SK-N-SH (cell line): Measurements from ENCODE around the gene TAAR2.

ENCODE experiments used
- EP300 ChIP-seq, 2 experiments: IDR thresholded peaks; 2 replicates each; pipeline versions ENCODE4 v1.4.0 to v1.6.1; 2012; ENCODE audit warnings: borderline replicate concordance in 1 of 2, low read depth in 1 of 2, low read length in 1 of 2
- FOXJ3 ChIP-seq: sonication (generic); formaldehyde crosslinking; IDR thresholded peaks from 2 replicates; pipeline ENCODE4 v1.5.1; 2020; ENCODE audit warnings: mild to moderate bottlenecking, missing genetic modification reagents
- RCOR1 ChIP-seq: fragments of 150-350 bp; IDR thresholded peaks from 2 replicates; pipeline ENCODE4 v1.6.1; 2017; ENCODE audit warnings: antibody characterized with exemption, low read length
- SIN3A ChIP-seq: IDR thresholded peaks from 2 replicates; pipeline ENCODE4 v1.6.1; 2012; ENCODE audit warnings: low read depth, mild to moderate bottlenecking, low read length, moderate library complexity, borderline replicate concordance
- TF ChIP-seq, protein P1 (sequence below): IDR thresholded peaks from 2 replicates; pipeline ENCODE4 v1.4.0; 2012; ENCODE audit warnings: low read depth
- TF ChIP-seq, protein P2 (sequence below): fragments of 200-600 bp; sonication (generic); IDR thresholded peaks from 2 replicates; pipeline ENCODE4 v1.6.1; 2017; ENCODE audit warnings: antibody characterized with exemption, mild to moderate bottlenecking, moderate library complexity

DNA sequence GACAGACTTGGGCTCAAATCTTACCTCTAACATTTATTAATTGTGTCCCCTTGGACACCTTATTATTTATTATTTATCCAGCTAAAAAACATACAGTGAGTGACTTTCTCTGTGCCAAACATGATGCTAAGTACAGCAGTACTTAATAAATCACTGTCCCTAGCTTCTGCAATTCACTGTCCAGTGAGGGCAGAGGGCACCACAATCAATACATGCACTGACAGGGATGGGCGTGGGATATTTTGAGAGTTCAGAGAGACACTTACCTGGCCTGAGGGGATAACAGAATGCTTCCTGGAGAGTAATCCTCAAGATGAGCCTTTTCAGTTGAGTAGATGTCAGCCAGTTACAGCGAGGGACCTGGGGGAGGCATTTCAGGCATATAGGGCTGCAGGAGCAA, 9.3 kb upstream of the TAAR2 start:
- TF ChIP-seq FOXJ3 (CRISPR knock-in tag) (no peak), SIN3A (no peak), RCOR1 (no peak), EP300 (IDR thresholded peaks at IDR 0.05; ENCODE audit: borderline replicate concordance in 1 of 2, low read depth in 1 of 2, low read length in 1 of 2) (no peak)
- TF ChIP-seq, protein P1, sequence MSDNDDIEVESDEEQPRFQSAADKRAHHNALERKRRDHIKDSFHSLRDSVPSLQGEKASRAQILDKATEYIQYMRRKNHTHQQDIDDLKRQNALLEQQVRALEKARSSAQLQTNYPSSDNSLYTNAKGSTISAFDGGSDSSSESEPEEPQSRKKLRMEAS, result no peak
- TF ChIP-seq, protein P2, sequence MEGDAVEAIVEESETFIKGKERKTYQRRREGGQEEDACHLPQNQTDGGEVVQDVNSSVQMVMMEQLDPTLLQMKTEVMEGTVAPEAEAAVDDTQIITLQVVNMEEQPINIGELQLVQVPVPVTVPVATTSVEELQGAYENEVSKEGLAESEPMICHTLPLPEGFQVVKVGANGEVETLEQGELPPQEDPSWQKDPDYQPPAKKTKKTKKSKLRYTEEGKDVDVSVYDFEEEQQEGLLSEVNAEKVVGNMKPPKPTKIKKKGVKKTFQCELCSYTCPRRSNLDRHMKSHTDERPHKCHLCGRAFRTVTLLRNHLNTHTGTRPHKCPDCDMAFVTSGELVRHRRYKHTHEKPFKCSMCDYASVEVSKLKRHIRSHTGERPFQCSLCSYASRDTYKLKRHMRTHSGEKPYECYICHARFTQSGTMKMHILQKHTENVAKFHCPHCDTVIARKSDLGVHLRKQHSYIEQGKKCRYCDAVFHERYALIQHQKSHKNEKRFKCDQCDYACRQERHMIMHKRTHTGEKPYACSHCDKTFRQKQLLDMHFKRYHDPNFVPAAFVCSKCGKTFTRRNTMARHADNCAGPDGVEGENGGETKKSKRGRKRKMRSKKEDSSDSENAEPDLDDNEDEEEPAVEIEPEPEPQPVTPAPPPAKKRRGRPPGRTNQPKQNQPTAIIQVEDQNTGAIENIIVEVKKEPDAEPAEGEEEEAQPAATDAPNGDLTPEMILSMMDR, result no peak
